HG03571 (cell line): ENCODE results near the gene SLC44A1.
A peak's percentile ranks its signal among the peaks of the same experiment; 100 is the strongest.

Experiments used
- ATAC-seq: cut with Tn5 transposase; IDR thresholded peaks from one replicate; pipeline ENCODE4 v1.9.1; 2021; ENCODE audit not compliant: unreplicated experiment

The SLC44A1 gene

GRCh38 chr9:105421154-105421553 is 176.7 kb downstream of the SLC44A1 start:
- no peak for ATAC-seq

GRCh38 chr9:105421864-105422263 is 177.4 kb downstream of the SLC44A1 start:
- ATAC-seq, result no peak

GRCh38 chr9:105425816-105426433 is 181.5 kb downstream of the SLC44A1 start:
- peak; percentile 73 for ATAC-seq

- ATAC-seq, result no peak
Measured at GRCh38 chr9:105426657-105427056, 182.2 kb downstream of the SLC44A1 start.

GRCh38 chr9:105431424-105432246 is 187.2 kb downstream of the SLC44A1 start:
- no peak for ATAC-seq

GRCh38 chr9:105432247-105432842 is 187.9 kb downstream of the SLC44A1 start:
- no peak for ATAC-seq

GRCh38 chr9:105435453-105435852 is 191.0 kb downstream of the SLC44A1 start:
- no peak for ATAC-seq

- no peak for ATAC-seq
Measured at GRCh38 chr9:105436783-105437182, 192.3 kb downstream of the SLC44A1 start.

GRCh38 chr9:105437704-105438103 is 193.3 kb downstream of the SLC44A1 start:
- ATAC-seq, result no peak

GRCh38 chr9:105438141-105438806 is 193.8 kb downstream of the SLC44A1 start:
- ATAC-seq, result no peak

- ATAC-seq, result no peak
Measured at GRCh38 chr9:105439428-105439827, 195.0 kb downstream of the SLC44A1 start.

- no peak for ATAC-seq
Measured at GRCh38 chr9:105441616-105442160, 197.2 kb downstream of the SLC44A1 start.

- ATAC-seq, result no peak
Measured at GRCh38 chr9:105443121-105443520, 198.7 kb downstream of the SLC44A1 start.

- ATAC-seq, result no peak
Measured at GRCh38 chr9:105444130-105444529, 199.7 kb downstream of the SLC44A1 start.

- ATAC-seq, result no peak
Measured at GRCh38 chr9:105445203-105445881, 200.9 kb downstream of the SLC44A1 start.

- no peak for ATAC-seq
Measured at GRCh38 chr9:105447386-105447813, 202.9 kb downstream of the SLC44A1 start.

GRCh38 chr9:105447814-105448812 is 203.7 kb downstream of the SLC44A1 start, which contains the start of gene FSD1L:
TSS of gene FSD1L (plus strand) at chr9:105448034. CDS start at chr9:105448221, 187 bp downstream.
- ATAC-seq, result peak; percentile 87

- ATAC-seq, result no peak
Measured at GRCh38 chr9:105449081-105449480, 204.6 kb downstream of the SLC44A1 start.

GRCh38 chr9:105452185-105452584 is 207.7 kb downstream of the SLC44A1 start:
- no peak for ATAC-seq
